SK-N-SH treated with all-trans-retinoic acid at 6 μM for 48 hours (cell line): ENCODE measurements around the gene SFMBT1.

Source experiments
- ATAC-seq: fragments of 200-7000 bp; cut with Tn5 transposase; 3 replicates; pipeline ENCODE4 v1.9.1; 2020; ENCODE audit warnings: mild to moderate bottlenecking, moderate library complexity
- CSDC2 ChIP-seq: fragments of 250-450 bp; sonication (Bioruptor Pico); IDR thresholded peaks from 2 replicates; pipeline ENCODE4 v1.5.0; 2020; ENCODE audit warnings: mild to moderate bottlenecking, moderate library complexity
- ESRRG ChIP-seq: fragments of 250-450 bp; sonication (Bioruptor Pico); IDR thresholded peaks from 2 replicates; pipeline ENCODE4 v1.6.1; 2021; ENCODE audit warnings: mild to moderate bottlenecking
- GLIS3 ChIP-seq: fragments of 250-450 bp; sonication (Bioruptor Pico); IDR thresholded peaks from 2 replicates; pipeline ENCODE4 v1.5.0; 2020; ENCODE audit warnings: mild to moderate bottlenecking, moderate library complexity
- ISL1 ChIP-seq: fragments of 250-450 bp; sonication (Bioruptor Pico); IDR thresholded peaks from 2 replicates; pipeline ENCODE4 v2.1.2; 2022; ENCODE audit warnings: mild to moderate bottlenecking, moderate library complexity
- OSR1 ChIP-seq: fragments of 250-450 bp; sonication (Bioruptor Pico); IDR thresholded peaks from 2 replicates; pipeline ENCODE4 v1.8.0; 2022; ENCODE audit warnings: moderate library complexity, mild to moderate bottlenecking, inconsistent platforms
- PATZ1 ChIP-seq: fragments of 250-450 bp; sonication (Bioruptor Pico); IDR thresholded peaks from 2 replicates; pipeline ENCODE4 v1.8.0; 2020; ENCODE audit warnings: mild to moderate bottlenecking, moderate library complexity, borderline replicate concordance
- POU6F1 ChIP-seq: fragments of 250-450 bp; sonication (Bioruptor Pico); IDR thresholded peaks from 2 replicates; pipeline ENCODE4 v1.8.0; 2021; ENCODE audit warnings: low read depth, mild to moderate bottlenecking, moderate library complexity, borderline replicate concordance
- PPARA ChIP-seq: fragments of 250-450 bp; sonication (Bioruptor Pico); IDR thresholded peaks from 2 replicates; pipeline ENCODE4 v1.5.0; 2020; ENCODE audit warnings: mild to moderate bottlenecking, borderline replicate concordance
- RARB ChIP-seq: fragments of 250-450 bp; sonication (Bioruptor Pico); IDR thresholded peaks from 2 replicates; pipeline ENCODE4 v1.8.0; 2021; ENCODE audit warnings: mild to moderate bottlenecking, moderate library complexity
- SNAI2 ChIP-seq: fragments of 250-450 bp; sonication (Bioruptor Pico); IDR thresholded peaks from 2 replicates; pipeline ENCODE4 v1.5.0; 2020; ENCODE audit warnings: mild to moderate bottlenecking, moderate library complexity
- TCF4 ChIP-seq: fragments of 250-450 bp; sonication (Bioruptor Pico); IDR thresholded peaks from 2 replicates; pipeline ENCODE4 v1.8.0; 2021; ENCODE audit warnings: mild to moderate bottlenecking, moderate library complexity, borderline replicate concordance
- TOX ChIP-seq: fragments of 250-450 bp; sonication (Bioruptor Pico); IDR thresholded peaks from 2 replicates; pipeline ENCODE4 v1.8.0; 2021; ENCODE audit warnings: mild to moderate bottlenecking, moderate library complexity, borderline replicate concordance
- ZC3H10 ChIP-seq: fragments of 250-450 bp; sonication (Bioruptor Pico); IDR thresholded peaks from 2 replicates; pipeline ENCODE4 v1.5.1; 2021; ENCODE audit warnings: mild to moderate bottlenecking, moderate library complexity
- ZNF565 ChIP-seq: fragments of 450-650 bp; formaldehyde crosslinking; conservative IDR thresholded peaks from 2 replicates; pipeline ENCODE4 v1.5.0; 2020; ENCODE audit warnings: low read depth, mild to moderate bottlenecking, moderate library complexity
- ZNF70 ChIP-seq: fragments of 450-650 bp; formaldehyde crosslinking; IDR thresholded peaks from 2 replicates; pipeline ENCODE4 v1.5.0; 2020; ENCODE audit warnings: mild to moderate bottlenecking, moderate library complexity
- ZNF8 ChIP-seq: fragments of 450-650 bp; formaldehyde crosslinking; IDR thresholded peaks from 2 replicates; pipeline ENCODE4 v1.5.0; 2020; ENCODE audit warnings: mild to moderate bottlenecking, moderate library complexity
- TF ChIP-seq, protein P1 (sequence below): fragments of 250-450 bp; sonication (Bioruptor Pico); IDR thresholded peaks from 2 replicates; pipeline ENCODE4 v1.5.1; 2021; ENCODE audit warnings: mild to moderate bottlenecking, moderate library complexity
- TF ChIP-seq, protein P2 (sequence below): fragments of 250-450 bp; sonication (Bioruptor Pico); IDR thresholded peaks from 2 replicates; pipeline ENCODE4 v1.5.1; 2020; ENCODE audit warnings: low read depth, mild to moderate bottlenecking, moderate library complexity

Gene SFMBT1

GRCh38 chr3:53009826-53010539, 35.9 kb downstream of the SFMBT1 start:
- ATAC-seq, result no peak
- no peak for TF ChIP-seq ESRRG (CRISPR knock-in tag)
- no peak for TF ChIP-seq GLIS3 (CRISPR knock-in tag)
- no peak for TF ChIP-seq ZNF8 (CRISPR knock-in tag)
- TF ChIP-seq ZNF565 (CRISPR knock-in tag), result no peak
- no peak for TF ChIP-seq TOX (CRISPR knock-in tag)
- TF ChIP-seq, protein P1, sequence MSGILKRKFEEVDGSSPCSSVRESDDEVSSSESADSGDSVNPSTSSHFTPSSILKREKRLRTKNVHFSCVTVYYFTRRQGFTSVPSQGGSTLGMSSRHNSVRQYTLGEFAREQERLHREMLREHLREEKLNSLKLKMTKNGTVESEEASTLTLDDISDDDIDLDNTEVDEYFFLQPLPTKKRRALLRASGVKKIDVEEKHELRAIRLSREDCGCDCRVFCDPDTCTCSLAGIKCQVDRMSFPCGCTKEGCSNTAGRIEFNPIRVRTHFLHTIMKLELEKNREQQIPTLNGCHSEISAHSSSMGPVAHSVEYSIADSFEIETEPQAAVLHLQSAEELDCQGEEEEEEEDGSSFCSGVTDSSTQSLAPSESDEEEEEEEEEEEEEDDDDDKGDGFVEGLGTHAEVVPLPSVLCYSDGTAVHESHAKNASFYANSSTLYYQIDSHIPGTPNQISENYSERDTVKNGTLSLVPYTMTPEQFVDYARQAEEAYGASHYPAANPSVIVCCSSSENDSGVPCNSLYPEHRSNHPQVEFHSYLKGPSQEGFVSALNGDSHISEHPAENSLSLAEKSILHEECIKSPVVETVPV (CRISPR knock-in tag), result no peak
- TF ChIP-seq ZC3H10, result no peak
- no peak for TF ChIP-seq CSDC2

- ATAC-seq, result no peak
- TF ChIP-seq ZNF70 (CRISPR knock-in tag), result no peak
- TF ChIP-seq RARB (CRISPR knock-in tag), result no peak
- TF ChIP-seq, protein P1 (CRISPR knock-in tag), result no peak
- no peak for TF ChIP-seq POU6F1 (CRISPR knock-in tag)
- TF ChIP-seq ISL1, result no peak
- no peak for TF ChIP-seq TOX (CRISPR knock-in tag)
- TF ChIP-seq OSR1 (CRISPR knock-in tag), result no peak
- no peak for TF ChIP-seq PATZ1
- TF ChIP-seq, protein P2, sequence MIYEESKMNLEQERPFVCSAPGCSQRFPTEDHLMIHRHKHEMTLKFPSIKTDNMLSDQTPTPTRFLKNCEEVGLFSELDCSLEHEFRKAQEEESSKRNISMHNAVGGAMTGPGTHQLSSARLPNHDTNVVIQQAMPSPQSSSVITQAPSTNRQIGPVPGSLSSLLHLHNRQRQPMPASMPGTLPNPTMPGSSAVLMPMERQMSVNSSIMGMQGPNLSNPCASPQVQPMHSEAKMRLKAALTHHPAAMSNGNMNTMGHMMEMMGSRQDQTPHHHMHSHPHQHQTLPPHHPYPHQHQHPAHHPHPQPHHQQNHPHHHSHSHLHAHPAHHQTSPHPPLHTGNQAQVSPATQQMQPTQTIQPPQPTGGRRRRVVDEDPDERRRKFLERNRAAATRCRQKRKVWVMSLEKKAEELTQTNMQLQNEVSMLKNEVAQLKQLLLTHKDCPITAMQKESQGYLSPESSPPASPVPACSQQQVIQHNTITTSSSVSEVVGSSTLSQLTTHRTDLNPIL, result no peak
- TF ChIP-seq ESRRG (CRISPR knock-in tag), result no peak
- TF ChIP-seq ZC3H10, result no peak
- TF ChIP-seq TCF4 (CRISPR knock-in tag), result no peak
- no peak for TF ChIP-seq PPARA
- no peak for TF ChIP-seq ZNF565 (CRISPR knock-in tag)
- no peak for TF ChIP-seq GLIS3 (CRISPR knock-in tag)
Observed at GRCh38 chr3:53008932-53009331, 36.9 kb downstream of the SFMBT1 start.

GRCh38 chr3:53005854-53006513, 39.9 kb downstream of the SFMBT1 start:
- TF ChIP-seq SNAI2 (CRISPR knock-in tag) (no peak), ZC3H10 (no peak)
- TF ChIP-seq, protein P1 (CRISPR knock-in tag), result no peak
- ATAC-seq, result no peak
